NAMALWA (cell line): Measurements from ENCODE around the gene PRKD2.
A peak's percentile ranks its signal among the peaks of the same experiment; 100 is the strongest.

Experiments
- DNase-seq: peaks from one replicate; pipeline ENCODE4 v3.0.0-alpha.2; 2015; ENCODE audit warnings: low spot score

The PRKD2 gene

GRCh38 chr19:46741447-46741846 lies 24.5 kb upstream of the PRKD2 start:
- no peak for DNase-seq

GRCh38 chr19:46739290-46739771 lies 22.4 kb upstream of the PRKD2 start:
- no peak for DNase-seq

- no peak for DNase-seq
Measured at GRCh38 chr19:46737761-46738171, 20.9 kb upstream of the PRKD2 start.

GRCh38 chr19:46737298-46737654 lies 20.4 kb upstream of the PRKD2 start:
- no peak for DNase-seq

- no peak for DNase-seq
Measured at GRCh38 chr19:46736531-46737297, 19.8 kb upstream of the PRKD2 start.

- no peak for DNase-seq
Measured at GRCh38 chr19:46733690-46734292, 16.9 kb upstream of the PRKD2 start.

GRCh38 chr19:46732966-46733689 lies 16.2 kb upstream of the PRKD2 start:
- no peak for DNase-seq

GRCh38 chr19:46732172-46732938 lies 15.4 kb upstream of the PRKD2 start:
- DNase-seq: no peak

GRCh38 chr19:46731584-46731983 lies 14.7 kb upstream of the PRKD2 start:
- DNase-seq: no peak

GRCh38 chr19:46731007-46731501 lies 14.1 kb upstream of the PRKD2 start:
- no peak for DNase-seq

- no peak for DNase-seq
Measured at GRCh38 chr19:46730595-46730994, 13.7 kb upstream of the PRKD2 start.

GRCh38 chr19:46730187-46730586 lies 13.3 kb upstream of the PRKD2 start:
- no peak for DNase-seq

GRCh38 chr19:46729696-46730095 lies 12.8 kb upstream of the PRKD2 start:
- no peak for DNase-seq

- peak; percentile 75 for DNase-seq
Measured at GRCh38 chr19:46728693-46729339, 11.9 kb upstream of the PRKD2 start.

- no peak for DNase-seq
Measured at GRCh38 chr19:46728208-46728607, 11.3 kb upstream of the PRKD2 start.

- no peak for DNase-seq
Measured at GRCh38 chr19:46727757-46728156, 10.8 kb upstream of the PRKD2 start.

- no peak for DNase-seq
Measured at GRCh38 chr19:46726971-46727501, 10.1 kb upstream of the PRKD2 start.

GRCh38 chr19:46726551-46726950 lies 9.6 kb upstream of the PRKD2 start:
- no peak for DNase-seq

- DNase-seq: no peak
Measured at GRCh38 chr19:46725859-46726393, 9.0 kb upstream of the PRKD2 start.

GRCh38 chr19:46725036-46725820 lies 8.3 kb upstream of the PRKD2 start:
- DNase-seq: no peak
